ENCODE measurements around the gene GRAP2.

- TF ChIP-seq CTCF (IDR thresholded peaks at IDR 0.05) (no peak), POLR2AphosphoS5 (IDR thresholded peaks at IDR 0.05; ENCODE audit: insufficient read depth in 1 of 2, low read depth in 1 of 2) (no peak), POLR2A (IDR thresholded peaks at IDR 0.05) (no peak)
Measured at GRCh38 chr22:39880722-39881121, 20.2 kb upstream of the GRAP2 start.

All from vagina (tissue), 2 donors.